GM23338 (cell line): Measurements from ENCODE around the gene AGAP1. TPM values are rescaled to one million over a fixed set of nuclear protein-coding genes. Genes with fewer than 3 reads are reported as not detected.

Source experiments
- ATAC-seq: fragments of 200-7000 bp; cut with Tn5 transposase; 3 replicates; pipeline ENCODE4 v1.9.1; 2020
- DNase-seq: peaks from one replicate; pipeline ENCODE4 v3.0.0-alpha.2; 2015; ENCODE audit warnings: low spot score
- H2AFZ ChIP-seq: fragments of 200-600 bp; sonication (generic); 2 replicates; pipeline ENCODE4 v1.8.0; 2016; ENCODE audit warnings: antibody characterized with exemption, mild to moderate bottlenecking, moderate library complexity
- H3F3A ChIP-seq: fragments of 200-600 bp; sonication (generic); replicated peaks from 2 replicates; pipeline ENCODE4 v1.8.0; 2017; ENCODE audit warnings: antibody characterized with exemption, mixed run types, low read depth
- H3K27ac ChIP-seq: fragments of 200-600 bp; sonication (generic); 2 replicates; pipeline ENCODE4 v1.6.1; 2016; ENCODE audit warnings: low read depth
- H3K27me3 ChIP-seq: fragments of 200-600 bp; sonication (generic); 2 replicates; pipeline ENCODE4 v1.8.0; 2016; ENCODE audit warnings: mild to moderate bottlenecking, mixed run types, moderate library complexity; ENCODE audit not compliant: insufficient read depth
- H3K36me3 ChIP-seq: fragments of 200-600 bp; sonication (generic); 2 replicates; pipeline ENCODE4 v1.8.0; 2016; ENCODE audit warnings: mild to moderate bottlenecking; ENCODE audit not compliant: insufficient read depth
- H3K4me1 ChIP-seq: fragments of 200-600 bp; sonication (generic); 2 replicates; pipeline ENCODE4 v1.8.0; 2016; ENCODE audit warnings: mild to moderate bottlenecking, moderate library complexity; ENCODE audit not compliant: insufficient read depth
- H3K4me2 ChIP-seq: fragments of 200-600 bp; sonication (generic); 2 replicates; pipeline ENCODE4 v1.7.1; 2017; ENCODE audit warnings: mixed run types
- H3K4me3 ChIP-seq: fragments of 200-600 bp; sonication (generic); 2 replicates; pipeline ENCODE4 v1.6.1; 2016; ENCODE audit warnings: mixed run types
- H3K79me2 ChIP-seq: fragments of 200-600 bp; sonication (generic); replicated peaks from 2 replicates; pipeline ENCODE4 v1.8.0; 2017; ENCODE audit warnings: mild to moderate bottlenecking; ENCODE audit not compliant: insufficient read depth
- H3K9me2 ChIP-seq: fragments of 200-600 bp; sonication (generic); 2 replicates; pipeline ENCODE4 v1.8.0; 2017; ENCODE audit not compliant: insufficient read depth
- H4K20me1 ChIP-seq: fragments of 200-600 bp; sonication (generic); replicated peaks from 2 replicates; pipeline ENCODE4 v1.8.0; 2017; ENCODE audit warnings: mild to moderate bottlenecking; ENCODE audit not compliant: insufficient read depth
- H3K27ac Mint-ChIP-seq: 2 replicates; pipeline ENCODE4 v1.8.0; 2020; ENCODE audit warnings: inconsistent platforms, mild to moderate bottlenecking, moderate library complexity, mixed read lengths
- H3K27me3 Mint-ChIP-seq: 3 replicates; pipeline ENCODE4 v1.8.0; 2022; ENCODE audit warnings: low read depth, mild to moderate bottlenecking, moderate library complexity, mixed read lengths, inconsistent platforms; ENCODE audit not compliant: insufficient read depth, poor library complexity
- H3K36me3 Mint-ChIP-seq: 3 replicates; pipeline ENCODE4 v1.8.0; 2021; ENCODE audit warnings: low read depth, mild to moderate bottlenecking, inconsistent platforms, moderate library complexity, mixed read lengths
- H3K4me1 Mint-ChIP-seq: 3 replicates; pipeline ENCODE4 v1.8.0; 2020; ENCODE audit warnings: mild to moderate bottlenecking, inconsistent platforms, mixed read lengths
- H3K4me3 Mint-ChIP-seq: 3 replicates; pipeline ENCODE4 v1.8.0; 2021; ENCODE audit warnings: moderate library complexity, mild to moderate bottlenecking, inconsistent platforms, mixed read lengths
- H3K9me3 Mint-ChIP-seq: 3 replicates; pipeline ENCODE4 v1.8.0; 2020; ENCODE audit warnings: moderate library complexity, mild to moderate bottlenecking, inconsistent platforms, mixed read lengths
- CREB1 ChIP-seq: fragments of 250-450 bp; sonication (Bioruptor Pico); IDR thresholded peaks from 2 replicates; pipeline ENCODE4 v1.5.0; 2020; ENCODE audit warnings: low read depth, mild to moderate bottlenecking, moderate library complexity
- CTCF ChIP-seq, 2 experiments: fragments of 200-600 bp in 1 of 2; sonication (generic) in 1 of 2; conservative IDR thresholded peaks; 2 replicates each; pipeline versions ENCODE4 v1.5.1 to v1.6.1; 2016 to 2017; ENCODE audit warnings: antibody characterized with exemption in 2 of 2, low read depth in 2 of 2, mild to moderate bottlenecking in 2 of 2, moderate library complexity in 1 of 2
- ETS1 ChIP-seq: IDR thresholded peaks from 2 replicates; pipeline ENCODE4 v1.6.1; 2016; ENCODE audit warnings: antibody characterized with exemption
- EZH2 ChIP-seq: fragments of 200-600 bp; sonication (generic); IDR thresholded peaks from one replicate; pipeline ENCODE4 v1.8.0; 2017; ENCODE audit warnings: antibody characterized with exemption, mild to moderate bottlenecking, low read depth; ENCODE audit not compliant: unreplicated experiment
- EZH2phosphoT487 ChIP-seq: fragments of 200-600 bp; sonication (generic); IDR thresholded peaks from one replicate; pipeline ENCODE4 v1.8.1; 2018; ENCODE audit warnings: antibody characterized with exemption; ENCODE audit not compliant: unreplicated experiment
- JUNB ChIP-seq: IDR thresholded peaks from one replicate; pipeline ENCODE4 v1.6.1; 2016; ENCODE audit warnings: antibody characterized with exemption; ENCODE audit not compliant: unreplicated experiment
- NANOG ChIP-seq: IDR thresholded peaks from 2 replicates; pipeline ENCODE4 v1.6.1; 2016; ENCODE audit warnings: antibody characterized with exemption, borderline replicate concordance
- POLR2AphosphoS5 ChIP-seq: IDR thresholded peaks from 2 replicates; pipeline ENCODE4 v1.6.1; 2016; ENCODE audit warnings: antibody characterized with exemption, low read depth
- REST ChIP-seq: IDR thresholded peaks from one replicate; pipeline ENCODE4 v1.6.1; 2018; ENCODE audit warnings: antibody characterized with exemption; ENCODE audit not compliant: unreplicated experiment
- STAT1 ChIP-seq: IDR thresholded peaks from one replicate; pipeline ENCODE4 v1.6.1; 2016; ENCODE audit warnings: antibody characterized with exemption; ENCODE audit not compliant: unreplicated experiment
- ZNF114 ChIP-seq: fragments of 250-450 bp; sonication (Bioruptor Pico); IDR thresholded peaks from 2 replicates; pipeline ENCODE4 v1.5.0; 2020; ENCODE audit warnings: mild to moderate bottlenecking, moderate library complexity
- ZNF331 ChIP-seq: fragments of 250-450 bp; sonication (Bioruptor Pico); IDR thresholded peaks from 2 replicates; pipeline ENCODE4 v1.5.0; 2020; ENCODE audit warnings: low read depth, mild to moderate bottlenecking, moderate library complexity
- ZNF462 ChIP-seq: fragments of 250-450 bp; sonication (Bioruptor Pico); IDR thresholded peaks from 2 replicates; pipeline ENCODE4 v1.5.0; 2020; ENCODE audit warnings: mild to moderate bottlenecking, moderate library complexity
- polyA plus RNA-seq: library from polyadenylated mRNA; unstranded; fragments of >200 nt; fragmentation: Nextera tagmentation; extraction: Ambion mirVana; gene quantifications from 2 replicates; pipeline ENCODE4 v1.2.1, GENCODE V29; 2016
- total RNA-seq: library from RNA; depleted of rRNA; stranded (reverse); fragments of >200 nt; shearing (Covaris generic); gene quantifications from 2 replicates; pipeline ENCODE4 v1.2.3, GENCODE V29; 2014

AGAP1 gene
- total and polyA plus RNA-seq, 2 experiments from 2014 or later: 13.3 to 27.9 TPM

GRCh38 chr2:235756491-235756890, 262.6 kb downstream of the AGAP1 start:
- ATAC-seq (peak; percentile 66), DNase-seq (peak; percentile 36)
- no peaks in the 10 kb centered on the region for H3K27me3 ChIP-seq
- no peaks in the 10 kb centered on the region for H3F3A ChIP-seq
- no peak overlapping the region for H3K4me2 ChIP-seq
- peaks cover 8% of the 10 kb centered on the region; the same call in 1 of the 2 replicates for H4K20me1 ChIP-seq
- peaks cover 9% of the 10 kb centered on the region for H3K4me1 ChIP-seq
- no peak for TF ChIP-seq EZH2
- TF ChIP-seq ZNF462 (CRISPR knock-in tag): no peak
- TF ChIP-seq CREB1: no peak
- TF ChIP-seq ZNF114 (CRISPR knock-in tag): no peak
- no peak for TF ChIP-seq NANOG
- TF ChIP-seq POLR2AphosphoS5: no peak
- TF ChIP-seq REST: no peak
- TF ChIP-seq ZNF331: no peak
- no peak for TF ChIP-seq STAT1
- TF ChIP-seq CTCF (conservative IDR thresholded peaks at IDR 0.05; ENCODE audit: low read depth in 2 of 2): no peak
- TF ChIP-seq JUNB: no peak
- TF ChIP-seq ETS1: no peak
- no peak for TF ChIP-seq EZH2phosphoT487
- Mint-ChIP-seq H3K4me3 (no peak overlapping the region), H3K27me3 (peaks cover 4% of the 10 kb centered on the region), H3K9me3 (no peaks in the 10 kb centered on the region), H3K36me3 (peaks cover 7% of the 10 kb centered on the region; the same call in 2 of the 3 replicates), H3K4me1 (peaks cover 30% of the 10 kb centered on the region), H3K27ac (no peak overlapping the region; the same call in 1 of the 2 replicates)
- no peaks in the 10 kb centered on the region for H3K79me2 ChIP-seq
- no peak overlapping the region for H3K4me3 ChIP-seq
- H3K36me3 ChIP-seq: no peaks in the 10 kb centered on the region
- H3K27ac ChIP-seq: no peak overlapping the region
- H3K9me2 ChIP-seq: no peaks in the 10 kb centered on the region
- H2AFZ ChIP-seq: no peak overlapping the region
